ENCODE data around the gene EDIL3.

- TF ChIP-seq CTCF (conservative IDR thresholded peaks at IDR 0.05; ENCODE audit: low read length) (no peak), EZH2phosphoT487 (IDR thresholded peaks at IDR 0.05; ENCODE audit: borderline replicate concordance, low read depth, low read length) (no peak)
These were observed 133.2 kb downstream of the EDIL3 start for GRCh38 chr5:84251503-84251902.
